Parathyroid adenoma (tissue), 2 donors: Measurements from ENCODE around the gene CSTPP1.

Source experiments
- H2AFZ ChIP-seq: fragments of 300-600 bp; sonication (generic); one replicate; pipeline ENCODE4 v1.7.0; 2017; ENCODE audit warnings: antibody characterized with exemption, mild to moderate bottlenecking
- H3K27ac ChIP-seq: fragments of 300-600 bp; sonication (generic); one replicate; pipeline ENCODE4 v1.7.0; 2017
- H3K27me3 ChIP-seq: fragments of 300-600 bp; sonication (generic); one replicate; pipeline ENCODE4 v1.7.0; 2017; ENCODE audit warnings: low read length; ENCODE audit not compliant: control insufficient read depth, insufficient read depth
- H3K36me3 ChIP-seq: fragments of 300-600 bp; sonication (generic); one replicate; pipeline ENCODE4 v1.7.0; 2017; ENCODE audit warnings: low read length; ENCODE audit not compliant: control insufficient read depth, insufficient read depth
- H3K4me1 ChIP-seq: fragments of 300-600 bp; sonication (generic); one replicate; pipeline ENCODE4 v1.7.0; 2017; ENCODE audit warnings: control low read depth
- H3K4me2 ChIP-seq: fragments of 300-600 bp; sonication (generic); one replicate; pipeline ENCODE4 v1.7.0; 2017; ENCODE audit warnings: low read length
- H3K4me3 ChIP-seq: fragments of 300-600 bp; sonication (generic); one replicate; pipeline ENCODE4 v1.7.0; 2017; ENCODE audit warnings: low read depth, low read length
- H3K79me2 ChIP-seq: fragments of 300-600 bp; sonication (generic); one replicate; pipeline ENCODE4 v1.7.0; 2017; ENCODE audit warnings: control low read depth
- H3K9ac ChIP-seq: fragments of 300-600 bp; sonication (generic); one replicate; pipeline ENCODE4 v1.7.0; 2017; ENCODE audit warnings: mild to moderate bottlenecking
- H3K9me3 ChIP-seq: fragments of 300-600 bp; sonication (generic); one replicate; pipeline ENCODE4 v1.7.0; 2017; ENCODE audit warnings: low read length; ENCODE audit not compliant: control insufficient read depth
- TF ChIP-seq, protein P1 (sequence below): fragments of 300-600 bp; sonication (generic); IDR thresholded peaks from one replicate; pipeline ENCODE4 v1.7.0; 2017; ENCODE audit warnings: antibody characterized with exemption, mild to moderate bottlenecking
- donor health status: primary hyperparathyroidism.

The CSTPP1 gene

DNA sequence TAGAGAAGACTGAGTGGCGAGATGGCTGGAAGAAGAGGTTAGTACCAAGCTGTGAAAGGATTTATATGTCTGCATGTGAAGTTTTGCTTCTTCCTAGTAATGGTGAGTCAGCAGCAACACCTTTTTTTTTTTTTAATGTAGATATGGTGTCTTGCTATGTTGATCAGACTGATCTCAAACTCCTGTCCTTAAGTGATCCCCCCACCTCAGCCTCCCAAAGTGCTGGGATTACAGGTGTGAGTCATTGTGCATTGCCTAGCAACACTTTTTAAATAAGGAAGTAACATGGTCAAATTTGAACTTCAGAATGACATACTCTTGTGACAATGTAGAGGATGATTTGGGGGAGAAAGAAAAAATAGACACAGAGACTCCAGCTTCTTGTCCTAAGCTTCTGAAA is 6.5 kb upstream of the CSTPP1 start:
- Histone ChIP-seq H2AFZ (no peak overlapping the region), H3K4me1 (no peaks in the 10 kb centered on the region), H3K4me2 (no peak overlapping the region), H3K27ac (no peak overlapping the region), H3K27me3 (no peaks in the 10 kb centered on the region), H3K36me3 (no peaks in the 10 kb centered on the region), H3K9ac (no peak overlapping the region), H3K4me3 (no peak overlapping the region), H3K9me3 (no peaks in the 10 kb centered on the region), H3K79me2 (no peaks in the 10 kb centered on the region)
- TF ChIP-seq, protein P1, sequence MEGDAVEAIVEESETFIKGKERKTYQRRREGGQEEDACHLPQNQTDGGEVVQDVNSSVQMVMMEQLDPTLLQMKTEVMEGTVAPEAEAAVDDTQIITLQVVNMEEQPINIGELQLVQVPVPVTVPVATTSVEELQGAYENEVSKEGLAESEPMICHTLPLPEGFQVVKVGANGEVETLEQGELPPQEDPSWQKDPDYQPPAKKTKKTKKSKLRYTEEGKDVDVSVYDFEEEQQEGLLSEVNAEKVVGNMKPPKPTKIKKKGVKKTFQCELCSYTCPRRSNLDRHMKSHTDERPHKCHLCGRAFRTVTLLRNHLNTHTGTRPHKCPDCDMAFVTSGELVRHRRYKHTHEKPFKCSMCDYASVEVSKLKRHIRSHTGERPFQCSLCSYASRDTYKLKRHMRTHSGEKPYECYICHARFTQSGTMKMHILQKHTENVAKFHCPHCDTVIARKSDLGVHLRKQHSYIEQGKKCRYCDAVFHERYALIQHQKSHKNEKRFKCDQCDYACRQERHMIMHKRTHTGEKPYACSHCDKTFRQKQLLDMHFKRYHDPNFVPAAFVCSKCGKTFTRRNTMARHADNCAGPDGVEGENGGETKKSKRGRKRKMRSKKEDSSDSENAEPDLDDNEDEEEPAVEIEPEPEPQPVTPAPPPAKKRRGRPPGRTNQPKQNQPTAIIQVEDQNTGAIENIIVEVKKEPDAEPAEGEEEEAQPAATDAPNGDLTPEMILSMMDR = no peak

DNA sequence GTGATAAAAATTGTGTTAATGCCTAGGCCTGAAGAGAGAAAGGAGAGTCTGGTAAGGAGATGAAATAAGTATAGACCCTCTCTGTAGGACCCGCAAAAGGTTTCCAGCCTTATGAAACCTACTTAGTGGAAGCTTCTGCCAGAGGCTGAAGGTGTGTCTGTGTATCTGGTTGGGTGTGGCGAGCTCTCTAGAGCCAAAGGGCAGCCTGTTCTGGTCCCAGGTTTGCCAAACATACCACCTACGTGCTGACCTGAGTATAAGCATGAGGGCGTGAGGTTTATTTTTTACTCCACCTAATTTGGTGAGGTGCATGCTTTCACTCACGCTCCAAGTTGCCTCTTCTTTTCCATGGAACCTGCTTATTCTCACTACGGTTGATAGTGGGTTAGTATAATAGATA is 5.6 kb downstream of the CSTPP1 start:
- TF ChIP-seq, protein P1 = no peak
- no peak overlapping the region for H3K9ac ChIP-seq

DNA sequence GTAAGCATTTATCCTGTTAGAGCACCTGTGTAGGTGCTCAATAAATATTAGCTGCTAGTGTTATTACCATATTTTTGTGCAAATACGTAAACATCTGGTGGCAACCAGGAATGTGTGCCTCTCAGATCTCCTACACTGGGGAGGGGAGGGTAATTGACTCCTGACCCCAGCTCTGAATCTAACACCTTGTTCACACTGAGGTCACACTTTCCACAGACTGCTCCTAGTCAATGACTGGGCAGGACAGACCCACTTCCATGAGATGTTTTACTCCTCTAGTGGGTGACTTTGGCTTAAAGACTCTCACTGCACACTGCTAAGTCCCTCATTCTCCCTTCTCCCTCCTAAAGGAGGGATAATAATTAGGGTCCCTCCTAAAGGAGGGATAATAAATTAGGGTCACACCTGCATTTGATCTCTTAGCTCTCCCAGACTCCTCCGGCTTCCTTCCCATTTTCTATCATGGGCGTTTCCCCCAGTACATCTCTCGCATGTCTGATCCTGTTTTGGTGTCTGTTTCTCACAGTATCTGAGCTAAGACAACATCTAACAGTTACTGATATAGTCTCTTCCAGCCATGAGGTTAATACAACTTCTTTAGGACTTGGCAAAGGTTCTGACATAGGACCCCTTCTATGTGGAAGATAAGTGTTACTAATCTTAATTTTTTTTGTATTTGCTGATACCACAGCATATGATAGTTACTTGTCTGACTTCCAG is 8.0 kb downstream of the CSTPP1 start:
- Histone ChIP-seq H3K4me1 (peaks cover 4% of the 10 kb centered on the region), H3K27ac (no peak overlapping the region), H3K4me2 (no peak overlapping the region), H3K27me3 (no peaks in the 10 kb centered on the region), H3K36me3 (no peaks in the 10 kb centered on the region), H3K79me2 (peaks cover 2% of the 10 kb centered on the region), H2AFZ (no peak overlapping the region), H3K9me3 (no peaks in the 10 kb centered on the region), H3K4me3 (no peak overlapping the region), H3K9ac (no peak overlapping the region)
- TF ChIP-seq, protein P1 = no peak

More for the DNA sequence above, 5.6 kb downstream of the CSTPP1 start:
- Histone ChIP-seq H3K79me2 (peaks cover 2% of the 10 kb centered on the region), H3K27me3 (no peaks in the 10 kb centered on the region), H3K9me3 (no peaks in the 10 kb centered on the region), H3K4me2 (no peak overlapping the region), H3K27ac (no peak overlapping the region), H2AFZ (no peak overlapping the region), H3K36me3 (no peaks in the 10 kb centered on the region), H3K4me3 (no peak overlapping the region), H3K4me1 (peaks cover 2% of the 10 kb centered on the region)

DNA sequence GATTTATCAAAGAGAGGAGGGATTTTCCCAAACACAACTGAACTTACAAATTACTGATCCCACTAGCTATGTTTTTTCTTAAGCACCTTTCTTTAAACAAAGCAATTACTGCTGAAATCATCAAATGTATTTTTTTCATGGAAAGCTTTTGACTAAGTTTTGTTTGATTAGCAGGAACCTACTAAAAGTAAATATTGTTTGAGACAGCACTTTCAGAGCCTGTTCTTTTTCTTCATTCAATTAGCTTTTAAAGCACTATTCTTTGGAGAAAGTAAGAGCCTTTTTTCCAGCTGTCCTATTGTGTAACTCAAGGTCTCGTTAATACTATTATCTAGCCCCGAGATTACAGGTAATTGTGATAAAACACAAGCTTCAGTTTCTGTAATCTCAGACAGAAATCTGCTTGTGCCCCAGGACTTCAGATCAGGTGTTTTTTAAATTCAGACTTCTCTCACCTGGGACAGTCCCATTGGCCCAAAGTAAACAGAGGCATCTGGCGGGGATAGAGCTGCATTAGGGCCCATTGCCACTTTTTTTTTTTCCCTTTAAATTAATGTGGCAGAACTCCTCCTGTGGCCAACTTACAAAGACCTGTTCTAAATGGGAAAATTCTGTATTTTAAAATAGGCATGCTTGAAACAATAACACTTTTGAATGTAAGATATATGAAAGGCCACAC is 11.0 kb downstream of the CSTPP1 start:
- Histone ChIP-seq H3K4me2 (no peak overlapping the region), H3K4me1 (peaks cover 4% of the 10 kb centered on the region), H3K9me3 (no peaks in the 10 kb centered on the region), H3K27ac (no peak overlapping the region), H3K79me2 (peaks cover 4% of the 10 kb centered on the region), H2AFZ (no peak overlapping the region), H3K27me3 (no peaks in the 10 kb centered on the region), H3K9ac (no peak overlapping the region), H3K36me3 (no peaks in the 10 kb centered on the region), H3K4me3 (no peak overlapping the region)
- TF ChIP-seq, protein P1 = no peak
